ENCODE data around the gene AOX1. TPM values are rescaled to one million over a fixed set of nuclear protein-coding genes. Genes with fewer than 3 reads are reported as not detected.

Gene AOX1
- total and polyA plus RNA-seq, 9 of the 15 experiments (the other 6 are each of a cell fraction or from before 2014, with no cell fraction given), result 0.10 to 0.55 (median 0.20) TPM; not detected in 6

DNA sequence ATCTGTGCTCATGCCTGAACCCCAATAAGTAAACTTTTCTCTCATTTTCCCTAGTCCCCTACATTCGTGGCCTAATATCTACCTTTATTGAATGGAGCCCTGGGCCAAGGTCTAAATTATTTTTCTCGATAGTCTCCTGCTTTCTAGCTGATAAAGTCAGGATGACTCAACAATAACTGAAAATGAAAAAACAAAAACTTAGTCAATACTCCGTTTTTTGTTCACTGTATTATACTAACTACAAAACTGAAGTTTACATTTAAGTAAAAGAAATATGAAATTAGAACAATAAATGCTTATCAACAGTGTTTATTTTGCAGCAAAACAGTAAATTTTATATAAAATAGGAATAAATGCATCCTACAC lies 32.2 kb downstream of the AOX1 start:
- Histone ChIP-seq H4K20me1 (replicated peaks; ENCODE audit: control insufficient read depth, insufficient read depth, low read length) (no peaks in the 10 kb centered on the region), H3K36me3 (ENCODE audit: control insufficient read depth, insufficient read depth, low read length) (no peaks in the 10 kb centered on the region), H2AFZ (ENCODE audit: low read depth, low read length) (peak overlapping the region; percentile 33; the same call in 1 of the 2 replicates), H3K4me1 (replicated peaks in 1 of 2; ENCODE audit: control insufficient read depth in 2 of 2, insufficient read depth in 2 of 2, low read length in 2 of 2) (peaks cover 0 to 5% of the 10 kb centered on the region in 2 experiments; a peak in 2 of 5 replicates), H3K4me3 (no peak overlapping the region), H3K27ac (ENCODE audit: extremely low read depth, low read depth, low read length) (no peak overlapping the region), H3K79me2 (ENCODE audit: control insufficient read depth, insufficient read depth, low read length) (no peaks in the 10 kb centered on the region), H3K9ac (ENCODE audit: insufficient read depth in 1 of 2, low read depth in 2 of 2, low read length in 2 of 2) (no peak overlapping the region), H3K9me1 (ENCODE audit: control insufficient read depth, insufficient read depth, low read length) (no peaks in the 10 kb centered on the region), H3K27me3 (ENCODE audit: control insufficient read depth in 2 of 2, insufficient read depth in 2 of 2, low read length in 2 of 2) (no peaks in the 10 kb centered on the region), H3K9me3 (replicated peaks; ENCODE audit: control insufficient read depth, insufficient read depth, low read depth, low read length) (no peaks in the 10 kb centered on the region), H3K4me2 (ENCODE audit: insufficient read depth, low read length) (no peak overlapping the region)
- intact Hi-C loops (cut with micrococcal nuclease) (loop anchor here (1.0 to 10.0 kb wide), 2 partner anchors 85 to 133 kb away; no protein-coding TSS in a partner anchor), in situ Hi-C loops (cut with MboI) (no loop called here)
- ATAC-seq, result no peak
- WGBS (ENCODE audit: insufficient coverage, low coverage, missing lambda C conversion rate), result 6% methylated on average over 3 of the region's 3 CpGs
- ChIA-PET POLR2A (interaction anchor here (1.0 kb wide), 1 partner anchor 13 kb away, joined by 3 read pairs; no protein-coding TSS in a partner anchor), CTCF (ENCODE audit: low intra/inter-chr PET ratio) (interaction anchor here (0.9 to 1.0 kb wide), 2 partner anchors 85 to 86 kb away, joined by 3 read pairs; no protein-coding TSS in a partner anchor)
- no peak for FAIRE-seq
- no TSS peak for BruUV-seq (replicated peaks)
- no peak for DNase-seq (ENCODE audit: extremely low read depth in 1 of 4, low spot score in 3 of 4)
- TF ChIP-seq NFIC (IDR thresholded peaks at IDR 0.05), result no peak
- TF ChIP-seq, protein P1, sequence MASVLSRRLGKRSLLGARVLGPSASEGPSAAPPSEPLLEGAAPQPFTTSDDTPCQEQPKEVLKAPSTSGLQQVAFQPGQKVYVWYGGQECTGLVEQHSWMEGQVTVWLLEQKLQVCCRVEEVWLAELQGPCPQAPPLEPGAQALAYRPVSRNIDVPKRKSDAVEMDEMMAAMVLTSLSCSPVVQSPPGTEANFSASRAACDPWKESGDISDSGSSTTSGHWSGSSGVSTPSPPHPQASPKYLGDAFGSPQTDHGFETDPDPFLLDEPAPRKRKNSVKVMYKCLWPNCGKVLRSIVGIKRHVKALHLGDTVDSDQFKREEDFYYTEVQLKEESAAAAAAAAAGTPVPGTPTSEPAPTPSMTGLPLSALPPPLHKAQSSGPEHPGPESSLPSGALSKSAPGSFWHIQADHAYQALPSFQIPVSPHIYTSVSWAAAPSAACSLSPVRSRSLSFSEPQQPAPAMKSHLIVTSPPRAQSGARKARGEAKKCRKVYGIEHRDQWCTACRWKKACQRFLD (CRISPR knock-in tag; IDR thresholded peaks at IDR 0.05), result no peak
- TF ChIP-seq GTF2E2 (tag; IDR thresholded peaks at IDR 0.05), result no peak
- TF ChIP-seq MEIS2 (IDR thresholded peaks at IDR 0.05; ENCODE audit: partially characterized antibody), result no peak
- TF ChIP-seq ZBTB11 (CRISPR knock-in tag; IDR thresholded peaks at IDR 0.05), result no peak
- TF ChIP-seq SMC3 (conservative IDR thresholded peaks at IDR 0.05; ENCODE audit: insufficient read depth, low read depth, low read length), result no peak
- TF ChIP-seq, protein P2, sequence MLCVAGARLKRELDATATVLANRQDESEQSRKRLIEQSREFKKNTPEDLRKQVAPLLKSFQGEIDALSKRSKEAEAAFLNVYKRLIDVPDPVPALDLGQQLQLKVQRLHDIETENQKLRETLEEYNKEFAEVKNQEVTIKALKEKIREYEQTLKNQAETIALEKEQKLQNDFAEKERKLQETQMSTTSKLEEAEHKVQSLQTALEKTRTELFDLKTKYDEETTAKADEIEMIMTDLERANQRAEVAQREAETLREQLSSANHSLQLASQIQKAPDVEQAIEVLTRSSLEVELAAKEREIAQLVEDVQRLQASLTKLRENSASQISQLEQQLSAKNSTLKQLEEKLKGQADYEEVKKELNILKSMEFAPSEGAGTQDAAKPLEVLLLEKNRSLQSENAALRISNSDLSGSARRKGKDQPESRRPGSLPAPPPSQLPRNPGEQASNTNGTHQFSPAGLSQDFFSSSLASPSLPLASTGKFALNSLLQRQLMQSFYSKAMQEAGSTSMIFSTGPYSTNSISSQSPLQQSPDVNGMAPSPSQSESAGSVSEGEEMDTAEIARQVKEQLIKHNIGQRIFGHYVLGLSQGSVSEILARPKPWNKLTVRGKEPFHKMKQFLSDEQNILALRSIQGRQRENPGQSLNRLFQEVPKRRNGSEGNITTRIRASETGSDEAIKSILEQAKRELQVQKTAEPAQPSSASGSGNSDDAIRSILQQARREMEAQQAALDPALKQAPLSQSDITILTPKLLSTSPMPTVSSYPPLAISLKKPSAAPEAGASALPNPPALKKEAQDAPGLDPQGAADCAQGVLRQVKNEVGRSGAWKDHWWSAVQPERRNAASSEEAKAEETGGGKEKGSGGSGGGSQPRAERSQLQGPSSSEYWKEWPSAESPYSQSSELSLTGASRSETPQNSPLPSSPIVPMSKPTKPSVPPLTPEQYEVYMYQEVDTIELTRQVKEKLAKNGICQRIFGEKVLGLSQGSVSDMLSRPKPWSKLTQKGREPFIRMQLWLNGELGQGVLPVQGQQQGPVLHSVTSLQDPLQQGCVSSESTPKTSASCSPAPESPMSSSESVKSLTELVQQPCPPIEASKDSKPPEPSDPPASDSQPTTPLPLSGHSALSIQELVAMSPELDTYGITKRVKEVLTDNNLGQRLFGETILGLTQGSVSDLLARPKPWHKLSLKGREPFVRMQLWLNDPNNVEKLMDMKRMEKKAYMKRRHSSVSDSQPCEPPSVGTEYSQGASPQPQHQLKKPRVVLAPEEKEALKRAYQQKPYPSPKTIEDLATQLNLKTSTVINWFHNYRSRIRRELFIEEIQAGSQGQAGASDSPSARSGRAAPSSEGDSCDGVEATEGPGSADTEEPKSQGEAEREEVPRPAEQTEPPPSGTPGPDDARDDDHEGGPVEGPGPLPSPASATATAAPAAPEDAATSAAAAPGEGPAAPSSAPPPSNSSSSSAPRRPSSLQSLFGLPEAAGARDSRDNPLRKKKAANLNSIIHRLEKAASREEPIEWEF (CRISPR knock-in tag; IDR thresholded peaks at IDR 0.05), result no peak
- TF ChIP-seq HDAC2 (IDR thresholded peaks at IDR 0.05), result no peak
- no peak for TF ChIP-seq MAZ (CRISPR knock-in tag; conservative IDR thresholded peaks at IDR 0.05 in 1 of 2, IDR thresholded peaks at IDR 0.05 in 1 of 2)

Measured in K562 (cell line).